NCI-H2227 (cell line): ENCODE measurements around the gene ENOX1.

ENCODE experiments used
- DNase-seq: peaks from one replicate; lab custom pipeline; 2025; ENCODE audit not compliant: unreplicated experiment; lab: John Stamatoyannopoulos, UW

The ENOX1 gene

GRCh38 chr13:43295825-43296564 lies 490.8 kb downstream of the ENOX1 start:
- no peak for DNase-seq

DNA sequence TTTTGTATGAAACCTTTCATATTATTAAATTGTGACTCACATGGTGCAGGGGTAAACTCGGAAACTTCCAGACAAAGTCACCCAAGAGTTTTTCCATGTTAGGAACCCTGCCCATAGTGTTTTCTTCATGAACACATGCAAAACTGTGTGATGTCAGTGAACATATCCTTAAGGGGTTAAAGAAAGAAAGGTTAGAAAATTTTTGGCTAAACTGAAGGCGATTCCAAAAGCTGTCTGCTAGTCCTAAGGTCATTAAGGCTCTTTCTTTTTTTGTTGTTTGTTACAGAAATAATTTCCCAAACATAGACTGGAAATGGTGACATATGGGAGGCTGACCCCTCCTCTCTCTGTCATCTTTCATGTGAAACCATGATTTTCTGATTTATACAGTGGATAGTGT lies 491.5 kb downstream of the ENOX1 start:
- DNase-seq, result no peak

GRCh38 chr13:43294412-43294811 lies 492.4 kb downstream of the ENOX1 start:
- DNase-seq, result no peak

GRCh38 chr13:43293986-43294385 lies 492.8 kb downstream of the ENOX1 start:
- no peak for DNase-seq

DNA sequence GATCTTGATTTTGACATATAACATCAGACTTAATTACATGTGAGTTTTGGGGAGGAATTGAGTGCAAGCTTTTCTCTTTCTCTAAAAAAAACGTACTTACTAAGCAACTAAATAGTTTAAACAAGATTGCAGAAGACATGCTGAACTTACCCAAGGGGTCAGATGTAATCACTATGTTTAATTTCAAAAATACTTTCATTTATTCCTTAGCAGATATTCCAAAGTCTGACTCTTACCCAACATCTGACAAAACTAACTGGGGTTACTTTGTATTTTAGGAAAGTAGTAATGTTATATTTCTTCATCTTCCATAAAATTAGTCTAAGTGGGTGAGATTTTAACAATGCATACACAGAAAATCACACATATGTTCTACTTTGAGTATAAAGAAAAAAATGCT lies 493.2 kb downstream of the ENOX1 start:
- no peak for DNase-seq

DNA sequence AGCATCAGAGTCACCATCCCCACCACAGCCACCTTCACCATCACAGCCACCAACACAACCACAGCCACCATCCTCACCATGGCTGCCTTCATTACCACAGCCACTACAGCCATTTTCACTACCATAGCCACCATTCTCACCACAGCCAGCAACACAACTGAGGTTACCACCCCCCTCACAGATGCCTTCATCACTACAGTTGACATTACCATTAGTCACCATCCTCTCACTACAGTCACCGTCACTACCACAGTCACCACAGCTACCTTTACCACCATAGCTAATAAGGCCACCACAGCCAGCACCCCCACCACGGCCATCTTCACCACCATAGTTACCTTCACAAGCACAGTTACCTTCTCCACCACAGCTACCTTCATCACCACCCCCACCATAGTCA lies 493.8 kb downstream of the ENOX1 start:
- DNase-seq, result no peak

GRCh38 chr13:43291287-43292060 lies 495.3 kb downstream of the ENOX1 start:
- no peak for DNase-seq

DNA sequence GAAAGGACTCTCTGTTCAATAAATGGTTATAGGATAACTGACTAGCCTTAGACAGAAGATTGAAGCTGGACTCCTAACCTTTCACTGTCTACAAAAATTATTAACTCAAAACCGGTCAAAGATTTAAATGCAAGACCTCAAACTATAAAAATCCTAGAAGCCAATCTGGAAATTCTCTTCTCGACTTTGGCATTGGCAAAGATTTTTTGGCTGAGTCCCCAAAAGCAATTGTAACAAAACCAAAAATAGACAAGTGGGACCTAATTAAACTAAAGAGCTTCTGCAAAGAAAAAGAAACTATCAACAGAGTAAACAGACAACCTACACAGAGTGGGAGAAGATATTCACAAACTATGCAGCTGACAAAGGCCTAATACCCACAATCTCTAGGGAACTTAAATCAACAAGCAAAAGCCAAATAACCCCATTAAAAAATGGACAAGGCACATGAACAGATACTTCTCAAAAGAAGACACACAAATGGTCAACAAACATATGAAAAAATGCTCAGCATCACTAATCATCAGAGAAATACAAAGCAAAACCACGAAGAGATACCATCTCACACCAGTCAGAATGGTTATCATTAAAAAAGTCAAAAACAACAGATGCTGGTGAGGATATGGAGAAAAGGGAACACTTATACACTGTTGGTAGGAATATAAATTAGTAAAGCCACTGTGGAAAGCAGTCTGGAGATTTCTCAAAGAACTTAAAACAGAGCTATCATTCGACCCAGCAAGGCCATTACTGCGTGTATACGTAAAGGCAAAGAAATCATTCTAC lies 497.1 kb downstream of the ENOX1 start:
- no peak for DNase-seq

DNA sequence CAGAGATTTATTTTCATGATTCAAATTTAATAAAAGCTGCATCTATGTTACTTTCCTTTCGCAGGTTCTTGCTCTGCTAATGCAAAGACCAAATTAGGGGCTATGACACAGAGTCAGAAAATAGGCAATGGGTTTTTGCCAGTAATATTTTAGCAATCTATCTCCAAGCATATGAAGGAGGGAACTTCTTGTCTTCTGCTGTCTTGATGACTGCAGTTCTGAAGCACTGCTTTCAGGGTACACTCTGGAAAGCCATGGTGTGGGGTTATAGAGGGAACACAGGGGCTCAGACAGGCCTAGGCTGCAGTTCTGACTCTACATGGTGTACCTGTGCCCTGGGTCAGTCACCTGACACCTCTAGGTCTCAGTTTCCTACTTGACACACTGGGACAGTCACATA lies 500.0 kb downstream of the ENOX1 start:
- no peak for DNase-seq

DNA sequence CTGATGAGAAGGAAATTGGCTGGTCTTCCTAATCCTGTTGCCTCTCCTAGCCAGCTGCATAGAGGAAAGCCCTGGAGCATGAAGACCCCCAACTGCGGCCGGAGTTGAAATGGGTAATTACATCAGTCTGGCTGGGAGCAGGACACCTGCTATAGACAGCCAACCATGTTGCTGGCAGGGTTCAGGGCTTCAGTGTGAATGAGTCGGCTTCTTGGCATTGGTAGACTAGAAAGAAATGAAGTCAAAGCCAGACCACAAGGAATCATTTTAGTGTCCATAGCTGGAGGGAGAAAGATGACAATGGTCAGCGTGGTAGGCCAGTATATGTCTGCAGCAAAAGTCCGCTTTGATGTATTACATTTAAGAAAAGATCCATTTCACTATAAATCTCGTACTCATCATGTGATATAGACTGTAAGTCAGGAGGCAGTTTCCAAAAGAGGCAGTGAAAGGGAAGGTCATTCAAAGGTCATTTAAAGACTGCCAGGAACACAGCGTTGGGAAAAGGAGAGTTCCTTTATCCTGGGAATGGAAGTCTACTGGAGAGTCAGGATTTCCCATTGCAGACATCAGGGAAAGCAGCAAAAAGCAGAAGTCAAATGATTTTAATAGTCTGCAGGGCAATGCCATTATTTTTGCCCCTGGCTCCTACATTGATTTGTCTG lies 500.7 kb downstream of the ENOX1 start:
- peak; percentile 59 for DNase-seq

- DNase-seq, result no peak
Measured at GRCh38 chr13:43284162-43284561, 502.6 kb downstream of the ENOX1 start.

- peak; percentile 44 for DNase-seq
Measured at GRCh38 chr13:43279696-43280095, 507.1 kb downstream of the ENOX1 start.

DNA sequence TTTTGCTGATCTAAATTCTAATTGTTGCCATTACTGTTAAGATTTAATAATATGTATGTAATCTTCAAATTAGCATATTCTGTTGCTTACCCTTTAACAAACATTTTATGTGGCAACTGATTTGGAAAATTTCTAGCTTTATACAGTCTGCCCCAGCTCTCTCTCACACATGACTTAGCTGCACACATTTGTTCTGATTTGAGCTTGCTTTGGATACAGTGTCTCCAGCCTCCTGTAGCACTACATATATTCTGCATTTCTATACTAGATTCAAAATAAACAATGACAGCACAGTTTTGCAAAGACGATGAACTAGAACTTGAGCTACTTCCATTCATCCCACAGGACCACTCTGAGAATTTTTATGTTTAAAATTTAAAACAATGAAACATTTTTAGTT lies 508.6 kb downstream of the ENOX1 start:
- no peak for DNase-seq

DNA sequence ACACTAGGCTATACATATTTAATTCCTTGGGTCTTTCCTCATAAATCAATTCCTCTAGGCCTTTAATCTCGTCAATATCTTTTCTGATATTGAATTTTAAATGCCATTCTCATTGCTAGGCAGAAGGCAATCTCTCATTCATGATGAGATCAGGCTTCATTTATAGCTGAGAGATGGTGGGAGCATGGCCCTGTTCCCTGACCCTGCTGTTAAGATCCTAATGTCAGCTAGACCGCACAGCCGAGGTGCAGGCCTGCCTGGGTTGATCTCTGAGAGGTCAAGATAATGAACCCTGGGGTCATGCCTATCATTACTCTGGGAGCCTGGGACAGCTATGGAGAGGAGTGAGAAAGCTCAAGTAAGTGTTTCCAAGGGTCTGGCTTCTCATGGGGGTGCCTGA lies 509.6 kb downstream of the ENOX1 start:
- DNase-seq, result no peak

GRCh38 chr13:43274881-43275280 lies 511.9 kb downstream of the ENOX1 start:
- no peak for DNase-seq

GRCh38 chr13:43273362-43273761 lies 513.4 kb downstream of the ENOX1 start:
- no peak for DNase-seq

- peak; percentile 9 for DNase-seq
Measured at GRCh38 chr13:43272851-43273250, 513.9 kb downstream of the ENOX1 start.

GRCh38 chr13:43271152-43271551 lies 515.6 kb downstream of the ENOX1 start:
- no peak for DNase-seq

GRCh38 chr13:43270130-43270830 lies 516.5 kb downstream of the ENOX1 start:
- no peak for DNase-seq

GRCh38 chr13:43269037-43269481 lies 517.7 kb downstream of the ENOX1 start:
- DNase-seq, result no peak

- DNase-seq, result no peak
Measured at GRCh38 chr13:43268632-43269031, 518.1 kb downstream of the ENOX1 start.
